H1 (cell line): ENCODE measurements around the gene ADCK1.

Experiments used
- BRCA1 ChIP-seq: IDR thresholded peaks from 2 replicates; pipeline ENCODE4 v1.6.1; 2012; ENCODE audit warnings: low read depth, low read length, improper control_type of control experiment
- EZH2 ChIP-seq: fragments of 200-600 bp; sonication (generic); IDR thresholded peaks from 2 replicates; pipeline ENCODE4 v1.7.1; 2012; ENCODE audit warnings: low read depth, mild to moderate bottlenecking, moderate library complexity, low read length, inconsistent platforms; ENCODE audit not compliant: severe bottlenecking
- FOSL1 ChIP-seq: IDR thresholded peaks from 2 replicates; pipeline ENCODE4 v1.6.1; 2011; ENCODE audit warnings: mild to moderate bottlenecking, low read depth, low read length, moderate library complexity; ENCODE audit not compliant: insufficient read depth
- JUN ChIP-seq: IDR thresholded peaks from 2 replicates; pipeline ENCODE4 v1.6.1; 2011; ENCODE audit warnings: low read depth, mild to moderate bottlenecking, improper control_type of control experiment, low read length
- POLR2A ChIP-seq, 2 experiments: IDR thresholded peaks; 1 replicate in 1 of 2; 2 replicates in 1 of 2; pipeline ENCODE4 v1.6.1; 2011; ENCODE audit warnings: low read depth in 2 of 2, low read length in 2 of 2, mild to moderate bottlenecking in 2 of 2; ENCODE audit errors: control extremely low read depth in 1 of 2
- POU5F1 ChIP-seq: IDR thresholded peaks from 2 replicates; pipeline ENCODE4 v1.6.1; 2011; ENCODE audit warnings: low read depth, mild to moderate bottlenecking, low read length, moderate library complexity
- RAD21 ChIP-seq, 2 experiments: IDR thresholded peaks in 1 of 2; conservative IDR thresholded peaks in 1 of 2; 2 replicates each; pipeline ENCODE4 v1.6.1; 2011; ENCODE audit warnings: low read depth in 2 of 2, low read length in 2 of 2, improper control_type of control experiment in 1 of 2, inconsistent platforms in 1 of 2, mild to moderate bottlenecking in 1 of 2, moderate library complexity in 1 of 2
- RFX5 ChIP-seq: IDR thresholded peaks from 2 replicates; pipeline ENCODE4 v1.6.1; 2011; ENCODE audit warnings: low read depth, low read length, improper control_type of control experiment, borderline replicate concordance
- SP1 ChIP-seq: IDR thresholded peaks from 2 replicates; pipeline ENCODE4 v1.6.1; 2011; ENCODE audit warnings: low read depth, low read length
- TAF1 ChIP-seq: IDR thresholded peaks from 2 replicates; pipeline ENCODE4 v1.6.1; 2011; ENCODE audit warnings: mild to moderate bottlenecking, low read depth, low read length
- TEAD4 ChIP-seq: IDR thresholded peaks from 2 replicates; pipeline ENCODE4 v1.6.1; 2012; ENCODE audit warnings: low read depth, low read length, inconsistent platforms, mixed read lengths
- TF ChIP-seq, protein P1 (sequence below), 3 experiments: IDR thresholded peaks; 1 replicate in 2 of 3; 2 replicates in 1 of 3; pipeline versions ENCODE4 v1.5.1 to v1.6.1; 2011; ENCODE audit warnings: low read length in 3 of 3, mild to moderate bottlenecking in 3 of 3, inconsistent platforms in 2 of 3, low read depth in 1 of 3, moderate library complexity in 1 of 3; ENCODE audit not compliant: insufficient read depth in 1 of 3; ENCODE audit errors: control extremely low read depth in 1 of 3
- TF ChIP-seq, protein P2 (sequence below): IDR thresholded peaks from 2 replicates; pipeline ENCODE4 v1.6.1; 2011; ENCODE audit warnings: low read depth, mild to moderate bottlenecking, low read length; ENCODE audit not compliant: insufficient read depth
- TF ChIP-seq, protein P3 (sequence below): IDR thresholded peaks from 2 replicates; pipeline ENCODE4 v1.6.1; 2012; ENCODE audit warnings: inconsistent platforms

DNA sequence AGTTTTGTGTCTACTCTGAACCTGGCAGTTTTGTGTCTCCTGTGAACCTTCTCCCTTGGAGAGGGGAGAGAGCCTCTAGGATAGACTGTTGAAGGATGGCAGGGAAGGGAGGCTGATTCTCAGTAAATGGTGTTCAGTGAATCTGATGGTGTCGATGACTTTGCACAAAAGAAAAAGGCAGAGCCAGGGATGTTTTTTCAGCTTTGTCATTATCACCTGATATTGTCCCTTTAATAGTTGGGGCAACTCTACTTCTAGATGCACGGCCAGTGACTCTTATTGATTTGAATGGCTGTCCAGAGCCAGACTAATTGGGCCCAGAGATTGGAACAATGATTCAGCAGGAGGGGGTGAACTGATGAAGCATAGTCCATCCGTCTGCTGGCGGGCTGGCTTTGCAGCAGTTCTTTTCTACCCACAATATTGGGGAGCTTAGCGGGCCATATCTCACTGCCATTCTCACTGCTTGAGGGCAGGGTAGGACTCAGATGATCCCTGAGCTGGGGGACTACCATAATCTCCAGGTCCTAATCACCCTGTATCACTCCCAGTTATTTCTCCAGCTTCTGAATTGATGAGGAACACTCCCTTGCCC is 93.1 kb downstream of the ADCK1 start:
- TF ChIP-seq BRCA1: no peak
- TF ChIP-seq, protein P1, sequence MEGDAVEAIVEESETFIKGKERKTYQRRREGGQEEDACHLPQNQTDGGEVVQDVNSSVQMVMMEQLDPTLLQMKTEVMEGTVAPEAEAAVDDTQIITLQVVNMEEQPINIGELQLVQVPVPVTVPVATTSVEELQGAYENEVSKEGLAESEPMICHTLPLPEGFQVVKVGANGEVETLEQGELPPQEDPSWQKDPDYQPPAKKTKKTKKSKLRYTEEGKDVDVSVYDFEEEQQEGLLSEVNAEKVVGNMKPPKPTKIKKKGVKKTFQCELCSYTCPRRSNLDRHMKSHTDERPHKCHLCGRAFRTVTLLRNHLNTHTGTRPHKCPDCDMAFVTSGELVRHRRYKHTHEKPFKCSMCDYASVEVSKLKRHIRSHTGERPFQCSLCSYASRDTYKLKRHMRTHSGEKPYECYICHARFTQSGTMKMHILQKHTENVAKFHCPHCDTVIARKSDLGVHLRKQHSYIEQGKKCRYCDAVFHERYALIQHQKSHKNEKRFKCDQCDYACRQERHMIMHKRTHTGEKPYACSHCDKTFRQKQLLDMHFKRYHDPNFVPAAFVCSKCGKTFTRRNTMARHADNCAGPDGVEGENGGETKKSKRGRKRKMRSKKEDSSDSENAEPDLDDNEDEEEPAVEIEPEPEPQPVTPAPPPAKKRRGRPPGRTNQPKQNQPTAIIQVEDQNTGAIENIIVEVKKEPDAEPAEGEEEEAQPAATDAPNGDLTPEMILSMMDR (IDR thresholded peaks at IDR 0.05; ENCODE audit: control extremely low read depth in 1 of 3, insufficient read depth in 1 of 3, low read depth in 1 of 3, low read length in 3 of 3): no peak
- TF ChIP-seq POLR2A (IDR thresholded peaks at IDR 0.05; ENCODE audit: control extremely low read depth in 1 of 2, low read depth in 2 of 2, low read length in 2 of 2): no peak
- TF ChIP-seq SP1: no peak
- TF ChIP-seq EZH2: no peak
- TF ChIP-seq JUN: no peak
- TF ChIP-seq TAF1: no peak
- no peak for TF ChIP-seq TEAD4
- no peak for TF ChIP-seq RFX5
- no peak for TF ChIP-seq FOSL1
- TF ChIP-seq, protein P2, sequence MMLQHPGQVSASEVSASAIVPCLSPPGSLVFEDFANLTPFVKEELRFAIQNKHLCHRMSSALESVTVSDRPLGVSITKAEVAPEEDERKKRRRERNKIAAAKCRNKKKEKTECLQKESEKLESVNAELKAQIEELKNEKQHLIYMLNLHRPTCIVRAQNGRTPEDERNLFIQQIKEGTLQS: no peak
- TF ChIP-seq, protein P3, sequence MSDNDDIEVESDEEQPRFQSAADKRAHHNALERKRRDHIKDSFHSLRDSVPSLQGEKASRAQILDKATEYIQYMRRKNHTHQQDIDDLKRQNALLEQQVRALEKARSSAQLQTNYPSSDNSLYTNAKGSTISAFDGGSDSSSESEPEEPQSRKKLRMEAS: no peak
- no peak for TF ChIP-seq RAD21 (IDR thresholded peaks at IDR 0.05 in 1 of 2, conservative IDR thresholded peaks at IDR 0.05 in 1 of 2; ENCODE audit: low read depth in 2 of 2, low read length in 2 of 2)
- no peak for TF ChIP-seq POU5F1
